ENCODE measurements around the gene FAM234A. TPM values are rescaled to one million over a fixed set of nuclear protein-coding genes. Genes with fewer than 3 reads are reported as not detected.
"Not testable (repeated sequence)": the region's sequence is repeated elsewhere in the genome, so short reads cannot be mapped to it uniquely, and the experiment has no call there.

The FAM234A gene
- polyA plus RNA-seq, 1 experiment, result 75.5 TPM

DNA sequence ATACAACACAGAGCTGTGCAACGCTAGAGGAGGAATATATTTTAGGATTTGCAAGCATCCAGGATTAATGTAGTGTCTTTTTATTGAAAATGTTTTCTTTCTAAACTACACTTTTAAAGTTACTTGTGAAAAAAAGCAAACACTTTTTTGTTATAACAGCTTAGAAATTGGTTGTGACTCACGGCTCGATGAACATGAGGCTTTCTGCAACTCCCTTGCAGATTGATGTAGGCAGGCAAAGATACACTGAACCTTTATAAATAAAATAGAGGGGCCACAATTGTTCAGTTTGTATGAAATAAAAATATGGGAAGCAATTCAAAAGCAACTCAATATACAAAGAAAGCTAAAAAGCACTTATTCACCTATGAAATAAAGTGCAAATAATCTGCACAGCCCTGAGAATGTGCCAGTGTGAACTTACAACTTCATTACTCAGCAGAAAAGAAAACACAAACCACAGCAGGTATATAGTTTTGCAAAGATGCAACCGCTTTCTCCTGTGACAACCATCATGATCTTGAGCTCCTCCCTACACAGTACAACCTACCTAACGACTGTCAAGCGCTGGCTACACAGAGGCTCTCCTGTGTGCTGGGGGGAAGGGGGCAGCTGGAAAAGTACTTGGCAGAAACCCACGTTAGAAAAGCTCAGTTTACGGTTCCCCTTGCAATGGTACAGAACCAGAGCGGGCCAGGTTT lies 6.3 kb upstream of the FAM234A start:
- Histone ChIP-seq H3K27me3 (ENCODE audit: control insufficient read depth, insufficient read depth, low read length) (no peaks in the 10 kb centered on the region), H3K4me3 (ENCODE audit: low read depth, low read length) (peak overlapping the region; percentile 81), H3K36me3 (ENCODE audit: control insufficient read depth, insufficient read depth, low read length) (peaks cover 7% of the 10 kb centered on the region)
- DNase-seq (ENCODE audit: low read depth), result no peak
- POLR2A ChIA-PET, result interaction anchor here (0.6 to 0.7 kb wide), 2 partner anchors 11 to 125 kb away, joined by 3 to 10 read pairs; no protein-coding TSS in a partner anchor
- TF ChIP-seq CTCF (IDR thresholded peaks at IDR 0.05; ENCODE audit: insufficient read depth, low read depth, low read length), result no peak
- CTCF ChIA-PET, result interaction anchor here (0.7 to 2.6 kb wide), 8 partner anchors 16 to 134 kb away, joined by 3 to 9 read pairs (median 4); partner anchors contain the start of gene AXIN1

DNA sequence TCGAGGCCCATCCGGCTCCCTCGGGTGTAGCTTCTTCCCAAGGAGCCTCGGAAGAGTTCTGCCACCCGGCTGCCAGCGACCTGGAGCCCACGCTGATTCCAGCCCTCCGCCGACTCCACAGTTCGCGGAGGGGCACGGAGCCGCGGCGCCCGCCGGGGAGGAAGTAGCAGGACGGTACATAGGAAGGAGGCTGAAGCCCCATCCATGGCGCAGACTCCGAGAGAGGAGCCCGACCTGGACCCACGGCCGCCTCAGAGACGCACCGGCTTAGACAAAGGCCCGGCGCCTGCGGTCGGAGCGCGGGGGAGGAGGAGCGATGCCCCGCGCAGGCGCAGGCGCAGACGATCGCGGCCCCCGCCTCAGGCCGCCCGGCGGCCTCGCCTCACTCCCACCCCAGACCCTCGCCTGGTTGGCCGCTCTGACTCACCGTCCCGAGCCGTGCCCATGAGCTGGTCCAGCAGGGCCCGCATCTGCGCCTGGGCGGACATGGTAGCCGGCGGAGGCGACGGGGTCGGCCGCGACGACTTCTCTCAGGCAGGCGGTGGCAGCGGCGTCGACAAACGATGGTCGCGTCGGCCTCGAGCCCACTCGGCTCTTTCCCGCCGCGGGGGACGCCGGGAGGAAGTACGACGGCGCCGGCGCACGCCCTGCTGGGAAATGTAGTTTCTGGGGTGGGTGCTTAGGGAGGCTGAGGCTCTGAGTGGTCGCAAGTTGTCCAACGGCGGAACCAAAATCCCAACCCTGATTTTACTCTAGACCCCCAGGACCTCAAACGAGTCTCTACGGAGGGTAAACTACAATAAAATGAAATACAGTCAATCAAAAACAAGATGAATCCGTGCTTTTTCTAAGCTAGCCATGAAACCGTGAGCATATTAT lies 5.5 kb upstream of the FAM234A start, which contains the start of gene LUC7L:
Gene LUC7L, minus strand, starts transcription at position 598 of the 879 bp plus-strand sequence. Its CDS starts 110 bp downstream, at position 488.
- CTCF ChIA-PET, result interaction anchor here (1.0 to 2.6 kb wide), 6 partner anchors 17 to 133 kb away, joined by 3 to 9 read pairs (median 4); partner anchors contain the start of gene AXIN1
- Histone ChIP-seq H3K4me3 (ENCODE audit: low read depth, low read length) (peak within 1 kb of the TSS; percentile 81), H3K36me3 (ENCODE audit: control insufficient read depth, insufficient read depth, low read length) (peaks cover 6% of the 10 kb centered on the region), H3K27me3 (ENCODE audit: control insufficient read depth, insufficient read depth, low read length) (no peaks in the 10 kb centered on the region)
- no peak for TF ChIP-seq CTCF (IDR thresholded peaks at IDR 0.05; ENCODE audit: insufficient read depth, low read depth, low read length)
- no peak for DNase-seq (ENCODE audit: low read depth)
- POLR2A ChIA-PET, result interaction anchor here (0.6 to 0.7 kb wide), 2 partner anchors 10 to 124 kb away, joined by 3 to 10 read pairs; no protein-coding TSS in a partner anchor

- TF ChIP-seq CTCF (IDR thresholded peaks at IDR 0.05; ENCODE audit: insufficient read depth, low read depth, low read length), result no peak
- no peak for DNase-seq (ENCODE audit: low read depth)
- ChIA-PET POLR2A (no interaction called here), CTCF (interaction anchor here (0.8 to 2.6 kb wide), 3 partner anchors 48 to 164 kb away, joined by 3 to 9 read pairs (median 7); partner anchors contain the start of gene AXIN1)
- peak overlapping the region; percentile 81 for H3K4me3 ChIP-seq (ENCODE audit: low read depth, low read length)
- peaks cover 5% of the 10 kb centered on the region for H3K36me3 ChIP-seq (ENCODE audit: control insufficient read depth, insufficient read depth, low read length)
- no peaks in the 10 kb centered on the region for H3K27me3 ChIP-seq (ENCODE audit: control insufficient read depth, insufficient read depth, low read length)
Observed at GRCh38 chr16:229731-230281, 4.8 kb upstream of the FAM234A start.

GRCh38 chr16:230351-230750 lies 4.3 kb upstream of the FAM234A start:
- H3K4me3 ChIP-seq (ENCODE audit: low read depth, low read length); POLR2A ChIA-PET; H3K27me3 ChIP-seq (ENCODE audit: control insufficient read depth, insufficient read depth, low read length): not testable (repeated sequence)

DNA sequence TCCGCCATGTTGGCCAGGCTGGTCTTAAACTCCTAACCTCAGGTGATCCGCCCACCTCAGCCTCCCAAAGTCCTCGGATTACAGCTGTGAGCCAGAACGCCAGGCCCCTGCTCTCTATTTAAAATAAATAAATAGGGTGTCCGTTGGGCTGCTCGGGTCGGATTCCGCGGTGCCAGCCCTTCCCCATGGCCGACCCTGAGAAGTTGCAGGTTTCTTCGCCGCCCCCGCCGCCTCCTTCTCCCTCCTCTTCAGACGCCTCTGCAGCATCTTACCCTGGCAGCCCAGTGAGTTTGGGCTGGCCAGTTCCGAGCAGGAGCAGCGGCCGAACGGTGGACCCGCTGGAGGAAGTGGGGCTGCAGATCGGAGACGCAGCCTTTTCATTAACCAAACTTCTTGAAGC lies 3.7 kb upstream of the FAM234A start:
- Histone ChIP-seq H3K36me3 (ENCODE audit: control insufficient read depth, insufficient read depth, low read length) (peaks cover 4% of the 10 kb centered on the region), H3K27me3 (ENCODE audit: control insufficient read depth, insufficient read depth, low read length) (no peaks in the 10 kb centered on the region), H3K4me3 (ENCODE audit: low read depth, low read length) (no peak overlapping the region)
- TF ChIP-seq CTCF (IDR thresholded peaks at IDR 0.05; ENCODE audit: insufficient read depth, low read depth, low read length), result no peak
- ChIA-PET POLR2A (no interaction called here), CTCF (no interaction called here)
- DNase-seq (ENCODE audit: low read depth), result no peak

More at GRCh38 chr16:230351-230750, 4.3 kb upstream of the FAM234A start:
- DNase-seq (ENCODE audit: low read depth); H3K36me3 ChIP-seq (ENCODE audit: control insufficient read depth, insufficient read depth, low read length): not testable (repeated sequence)
- CTCF ChIA-PET, result interaction anchor here (0.8 to 2.6 kb wide), 2 partner anchors 122 to 164 kb away, joined by 3 to 7 read pairs; partner anchors contain the start of gene AXIN1

All from BJ (cell line).